DOHH2 (cell line): ENCODE data around the gene PARVB.

Source experiments
- EZH2phosphoT487 ChIP-seq: fragments of 200-600 bp; sonication (generic); IDR thresholded peaks from 2 replicates; pipeline ENCODE4 v1.6.1; 2017; ENCODE audit warnings: borderline replicate concordance, mild to moderate bottlenecking, antibody characterized with exemption, low read length, moderate library complexity, mixed read lengths
- TF ChIP-seq, protein P1 (sequence below): fragments of 200-600 bp; sonication (generic); IDR thresholded peaks from one replicate; pipeline ENCODE4 v1.5.1; 2014; ENCODE audit warnings: antibody characterized with exemption, mild to moderate bottlenecking, low read depth, low read length; ENCODE audit not compliant: poor library complexity, severe bottlenecking

DNA sequence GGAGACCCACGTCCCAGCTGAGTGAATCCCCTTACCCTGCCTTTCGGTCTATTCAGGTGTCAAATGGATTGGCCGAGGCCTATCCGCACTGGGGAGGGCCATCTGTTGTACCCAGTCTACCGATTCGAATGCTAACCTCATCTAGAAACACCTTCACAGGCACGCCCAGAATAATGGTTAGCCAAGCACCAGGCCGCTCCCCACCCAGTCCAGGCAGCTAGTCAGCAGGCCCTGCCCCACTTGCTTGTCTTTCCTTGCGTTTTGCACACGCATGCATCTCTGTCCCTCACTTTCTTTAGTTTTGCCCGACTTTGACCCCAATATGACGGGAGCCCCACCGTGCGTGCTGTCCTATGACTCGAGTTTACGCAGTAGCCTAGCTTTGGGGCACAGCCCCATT lies 31.7 kb downstream of the PARVB start:
- TF ChIP-seq, protein P1, sequence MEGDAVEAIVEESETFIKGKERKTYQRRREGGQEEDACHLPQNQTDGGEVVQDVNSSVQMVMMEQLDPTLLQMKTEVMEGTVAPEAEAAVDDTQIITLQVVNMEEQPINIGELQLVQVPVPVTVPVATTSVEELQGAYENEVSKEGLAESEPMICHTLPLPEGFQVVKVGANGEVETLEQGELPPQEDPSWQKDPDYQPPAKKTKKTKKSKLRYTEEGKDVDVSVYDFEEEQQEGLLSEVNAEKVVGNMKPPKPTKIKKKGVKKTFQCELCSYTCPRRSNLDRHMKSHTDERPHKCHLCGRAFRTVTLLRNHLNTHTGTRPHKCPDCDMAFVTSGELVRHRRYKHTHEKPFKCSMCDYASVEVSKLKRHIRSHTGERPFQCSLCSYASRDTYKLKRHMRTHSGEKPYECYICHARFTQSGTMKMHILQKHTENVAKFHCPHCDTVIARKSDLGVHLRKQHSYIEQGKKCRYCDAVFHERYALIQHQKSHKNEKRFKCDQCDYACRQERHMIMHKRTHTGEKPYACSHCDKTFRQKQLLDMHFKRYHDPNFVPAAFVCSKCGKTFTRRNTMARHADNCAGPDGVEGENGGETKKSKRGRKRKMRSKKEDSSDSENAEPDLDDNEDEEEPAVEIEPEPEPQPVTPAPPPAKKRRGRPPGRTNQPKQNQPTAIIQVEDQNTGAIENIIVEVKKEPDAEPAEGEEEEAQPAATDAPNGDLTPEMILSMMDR: no peak
- no peak for TF ChIP-seq EZH2phosphoT487
